GM21360 (cell line): ENCODE data around the gene FGFBP1.

Experiments
- ATAC-seq: cut with Tn5 transposase; IDR thresholded peaks from one replicate; pipeline ENCODE4 v1.9.1; 2021; ENCODE audit warnings: mild to moderate bottlenecking, moderate library complexity; ENCODE audit not compliant: unreplicated experiment

The FGFBP1 gene

DNA sequence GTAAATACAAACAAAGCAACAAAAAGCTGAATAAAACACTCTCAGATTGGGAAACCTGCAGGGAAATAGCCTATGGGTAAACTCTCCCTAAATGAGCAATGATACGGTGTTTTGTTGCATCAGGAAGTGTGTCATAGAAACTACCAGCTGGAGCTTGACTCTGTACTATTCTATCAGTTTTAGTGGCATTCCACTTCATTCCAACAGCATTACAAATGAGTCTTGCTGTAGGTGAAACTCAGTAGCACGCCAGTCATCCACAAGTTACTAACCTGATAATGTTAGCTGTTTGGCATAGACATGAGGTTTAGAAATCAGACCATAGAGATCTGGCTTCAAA lies 24.9 kb downstream of the FGFBP1 start:
- ATAC-seq, result no peak

DNA sequence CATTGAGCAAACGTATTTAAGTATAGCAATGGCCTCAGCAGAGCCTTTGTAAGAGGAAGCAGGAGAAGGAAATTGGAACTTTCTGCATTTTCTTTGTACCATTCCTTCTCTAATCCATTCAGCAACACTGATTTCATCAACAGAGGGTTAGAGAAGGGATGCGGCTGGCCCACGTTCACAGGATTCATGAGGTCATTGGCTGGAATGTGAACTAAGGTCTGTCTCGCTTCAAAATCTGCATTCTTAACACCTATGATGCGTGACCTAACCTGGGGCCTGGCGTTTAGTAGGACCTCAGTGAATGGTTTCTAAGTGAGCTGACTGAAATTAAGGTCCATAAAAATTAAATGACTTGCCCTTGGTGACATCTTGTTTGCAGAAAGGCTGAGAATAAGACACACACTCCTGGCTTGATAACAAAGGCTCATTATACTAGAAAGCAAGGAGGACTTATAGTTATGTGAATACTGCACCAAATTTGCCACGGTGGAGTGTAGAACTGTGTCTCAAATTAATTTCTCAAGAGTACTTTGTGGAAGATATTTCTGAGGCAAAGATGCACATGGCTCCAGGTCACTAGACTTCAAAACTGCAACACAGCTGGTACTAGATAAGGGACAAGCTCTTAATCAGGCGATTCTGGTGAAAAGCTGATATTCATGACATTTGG lies 25.4 kb downstream of the FGFBP1 start:
- no peak for ATAC-seq

DNA sequence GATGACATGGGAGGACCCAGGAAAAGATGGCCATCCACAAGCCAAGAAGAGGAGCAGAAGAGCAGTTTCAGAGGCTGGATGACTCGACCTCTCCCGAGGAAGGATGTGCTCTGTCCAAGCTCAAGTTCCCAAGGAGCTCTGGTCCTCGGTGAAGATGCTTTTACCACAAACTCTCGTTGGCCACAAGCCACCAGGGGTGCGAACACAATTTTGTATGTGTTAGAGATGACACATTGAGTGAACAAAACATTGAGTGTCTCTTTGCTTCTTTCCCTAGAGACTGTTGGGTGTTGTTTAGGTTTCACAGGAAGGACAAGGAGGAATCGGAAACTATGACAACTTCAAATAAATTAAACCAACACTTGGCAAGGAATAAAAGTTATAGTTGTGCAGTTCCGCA lies 26.3 kb downstream of the FGFBP1 start:
- ATAC-seq, result no peak

DNA sequence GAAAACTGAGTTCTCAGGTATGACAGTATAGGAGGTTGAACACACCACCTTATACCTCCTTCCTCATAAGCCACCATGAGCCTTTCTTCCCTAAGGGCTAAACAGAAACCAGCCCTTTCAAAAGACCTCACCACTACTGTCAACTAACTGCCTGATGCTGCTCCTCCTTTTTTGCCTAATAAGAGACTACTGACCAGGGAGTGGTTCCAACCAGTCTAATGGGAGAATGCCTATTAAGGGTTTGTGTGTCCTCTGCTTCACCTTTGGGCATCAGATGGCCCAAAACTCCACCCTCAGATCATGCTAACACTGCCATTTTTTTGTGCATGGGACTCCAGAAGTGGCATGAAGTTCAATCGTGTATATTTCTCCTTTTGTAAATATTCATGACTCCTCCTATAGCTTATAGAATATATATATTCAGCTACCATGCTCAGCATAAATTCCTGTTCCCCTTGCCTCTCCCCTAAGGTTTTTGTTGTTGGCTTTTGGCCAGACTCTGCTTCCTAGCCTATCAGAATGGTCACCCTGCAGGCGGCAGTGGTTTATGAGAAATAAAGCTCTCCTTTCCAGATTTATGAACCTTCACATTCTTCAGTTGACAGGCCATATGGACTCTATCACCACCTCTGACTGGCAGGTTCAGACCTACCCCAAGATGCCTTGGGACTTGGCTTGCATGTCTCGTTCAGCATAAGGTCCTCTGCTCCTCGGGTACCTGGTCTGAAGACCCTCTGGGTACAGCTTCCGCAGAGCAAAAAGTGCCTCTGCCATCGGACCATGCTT lies 28.2 kb downstream of the FGFBP1 start:
- no peak for ATAC-seq

DNA sequence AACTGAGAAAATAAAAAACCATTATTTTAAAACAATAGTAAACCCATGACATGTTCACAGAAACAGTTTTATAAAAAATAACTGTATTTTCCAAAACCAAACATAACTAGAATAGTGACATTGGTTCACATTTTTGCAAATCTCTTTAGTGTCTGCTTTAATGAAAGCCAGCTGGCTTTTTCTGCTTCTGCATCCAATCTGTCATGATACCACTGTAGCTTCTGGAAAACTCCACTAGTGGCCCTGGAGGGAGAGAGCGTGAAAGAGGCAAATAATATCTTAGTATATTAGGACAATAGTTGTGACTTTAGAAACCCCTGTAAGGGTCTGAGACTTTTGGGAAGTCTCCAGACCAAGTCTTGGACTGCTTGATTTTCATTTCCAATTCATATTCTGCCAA lies 31.1 kb downstream of the FGFBP1 start:
- no peak for ATAC-seq

DNA sequence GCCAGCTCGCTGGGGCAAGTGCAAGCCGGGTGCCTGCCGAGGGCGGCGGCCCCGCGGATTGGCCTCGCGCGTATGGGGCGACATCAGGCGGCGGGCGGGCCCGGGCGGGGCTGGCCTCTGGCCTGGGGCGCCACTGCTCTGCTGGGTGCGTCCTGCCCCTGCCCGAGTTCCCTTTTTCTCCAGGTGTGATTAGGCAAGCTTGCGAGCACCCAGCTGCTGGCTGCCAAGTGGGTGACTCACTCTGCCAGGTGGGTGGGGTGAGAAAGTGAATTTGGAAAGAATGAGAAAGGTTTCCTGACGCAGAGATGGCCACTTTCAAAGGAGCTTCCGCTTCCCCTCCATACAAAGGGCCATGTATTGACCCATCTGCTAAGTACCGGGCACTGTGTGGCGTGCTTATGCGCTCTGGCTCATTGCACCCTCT lies 32.5 kb downstream of the FGFBP1 start:
- no peak for ATAC-seq

DNA sequence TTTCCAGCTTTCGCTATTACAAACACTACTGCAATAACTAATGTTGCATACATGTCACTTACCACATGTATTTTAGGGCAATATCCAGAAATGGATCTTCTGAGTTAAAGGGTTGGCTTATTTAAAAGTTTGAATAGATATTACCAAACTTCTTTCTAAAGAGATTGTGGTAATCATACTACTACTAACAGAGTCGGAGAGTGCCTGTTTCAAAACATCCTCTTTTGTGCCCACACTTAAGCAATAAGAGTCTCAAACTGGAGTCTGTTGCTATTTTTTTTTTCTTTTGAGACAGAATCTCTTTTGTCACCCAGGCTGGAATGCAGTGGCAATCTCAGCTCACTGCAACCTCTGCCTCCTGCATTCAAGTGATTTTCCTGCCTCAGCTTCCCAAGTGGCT lies 35.8 kb downstream of the FGFBP1 start:
- ATAC-seq, result no peak

DNA sequence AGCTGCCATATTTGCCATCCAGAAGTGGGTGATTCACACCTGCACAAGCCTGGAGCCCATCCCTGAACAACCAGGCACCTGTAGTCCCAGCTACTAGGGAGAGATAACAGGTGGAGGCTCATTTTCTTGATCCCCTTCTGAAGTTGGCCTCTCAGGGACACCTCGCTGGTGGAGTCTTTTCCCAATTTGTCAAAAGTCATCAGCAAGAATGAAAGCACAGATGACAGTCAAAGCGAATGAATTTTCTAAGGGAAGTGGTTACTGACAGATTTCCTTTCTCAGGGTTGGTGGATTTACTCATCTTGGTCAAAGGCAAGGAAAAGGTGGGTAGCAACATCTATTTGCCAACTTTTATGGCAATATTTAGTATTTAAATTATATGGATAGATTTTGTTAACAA lies 36.5 kb downstream of the FGFBP1 start:
- no peak for ATAC-seq

DNA sequence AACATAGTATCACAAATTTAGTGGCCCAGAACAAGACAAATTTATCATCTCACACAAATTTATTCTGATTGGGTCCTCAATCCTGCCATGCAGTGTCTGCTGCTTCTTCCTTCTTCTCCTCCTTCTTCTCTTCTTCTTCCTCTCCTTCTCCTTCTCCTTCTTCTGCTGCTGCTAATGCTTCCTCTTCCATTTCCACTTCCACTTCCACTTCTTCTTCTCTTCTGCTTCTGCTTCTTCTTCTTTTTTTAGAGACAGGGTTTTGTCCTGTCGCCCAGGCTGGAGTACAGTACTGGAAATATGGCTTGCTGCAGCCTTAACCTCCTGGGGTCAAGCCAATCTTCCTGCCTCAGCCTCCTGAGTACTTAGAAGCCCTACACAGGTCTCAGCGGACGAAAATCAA lies 37.5 kb downstream of the FGFBP1 start:
- no peak for ATAC-seq

DNA sequence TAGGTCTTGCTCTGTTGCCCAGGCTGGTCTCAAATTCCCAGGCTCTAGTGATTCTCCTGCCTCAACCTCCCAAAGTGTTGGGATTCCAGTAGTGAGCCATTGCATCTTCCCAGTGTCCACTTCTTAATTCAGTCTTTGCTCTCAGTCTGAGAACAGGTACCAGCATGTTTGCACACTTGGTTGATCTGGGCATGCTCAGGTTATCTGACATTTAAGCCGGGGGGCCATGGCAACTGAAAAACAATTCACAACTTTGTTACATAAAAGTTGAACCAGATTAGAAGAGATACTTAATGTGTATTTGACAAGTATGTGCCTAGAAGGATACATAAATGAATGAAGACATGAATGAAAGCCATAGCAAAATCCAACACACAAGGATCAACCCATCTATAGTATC lies 39.0 kb downstream of the FGFBP1 start:
- ATAC-seq, result no peak

DNA sequence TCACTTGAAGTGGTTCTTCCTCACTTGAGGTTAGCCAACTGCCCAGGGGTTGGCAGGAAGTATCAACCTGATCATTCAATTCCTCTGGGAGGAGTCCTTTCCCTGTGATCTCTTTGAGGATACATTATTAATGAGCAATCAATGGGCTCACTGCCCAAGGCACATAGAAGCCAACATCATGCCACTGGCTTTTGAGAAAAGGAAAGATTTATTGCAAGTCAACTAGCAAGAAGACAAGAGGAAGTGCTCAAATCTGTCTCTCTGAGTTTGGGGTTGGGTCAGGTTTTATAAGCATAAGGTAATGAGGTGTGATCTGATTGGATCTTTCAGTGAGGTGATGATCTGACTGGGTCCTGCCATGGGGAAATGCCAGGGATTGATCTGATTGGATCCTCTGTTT lies 39.6 kb downstream of the FGFBP1 start:
- no peak for ATAC-seq

DNA sequence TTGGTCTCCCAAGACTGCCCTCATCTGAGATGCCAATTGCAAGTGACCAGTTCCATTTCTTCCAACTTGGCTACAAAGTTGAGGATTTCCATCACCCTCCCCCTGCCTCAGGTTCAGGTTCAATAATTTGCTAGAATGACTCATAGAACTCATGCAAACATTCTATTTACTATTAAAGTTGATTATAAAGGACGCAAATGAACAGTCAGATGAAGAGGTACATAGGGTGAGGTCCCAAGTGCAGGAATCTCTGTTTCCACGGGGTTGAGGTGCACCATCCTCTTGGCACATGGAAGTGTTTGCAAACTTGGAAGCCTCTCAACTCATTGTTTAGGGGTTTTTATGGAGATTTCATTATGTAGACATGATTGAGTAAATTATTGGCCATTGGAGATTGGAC lies 41.0 kb downstream of the FGFBP1 start:
- ATAC-seq, result no peak

DNA sequence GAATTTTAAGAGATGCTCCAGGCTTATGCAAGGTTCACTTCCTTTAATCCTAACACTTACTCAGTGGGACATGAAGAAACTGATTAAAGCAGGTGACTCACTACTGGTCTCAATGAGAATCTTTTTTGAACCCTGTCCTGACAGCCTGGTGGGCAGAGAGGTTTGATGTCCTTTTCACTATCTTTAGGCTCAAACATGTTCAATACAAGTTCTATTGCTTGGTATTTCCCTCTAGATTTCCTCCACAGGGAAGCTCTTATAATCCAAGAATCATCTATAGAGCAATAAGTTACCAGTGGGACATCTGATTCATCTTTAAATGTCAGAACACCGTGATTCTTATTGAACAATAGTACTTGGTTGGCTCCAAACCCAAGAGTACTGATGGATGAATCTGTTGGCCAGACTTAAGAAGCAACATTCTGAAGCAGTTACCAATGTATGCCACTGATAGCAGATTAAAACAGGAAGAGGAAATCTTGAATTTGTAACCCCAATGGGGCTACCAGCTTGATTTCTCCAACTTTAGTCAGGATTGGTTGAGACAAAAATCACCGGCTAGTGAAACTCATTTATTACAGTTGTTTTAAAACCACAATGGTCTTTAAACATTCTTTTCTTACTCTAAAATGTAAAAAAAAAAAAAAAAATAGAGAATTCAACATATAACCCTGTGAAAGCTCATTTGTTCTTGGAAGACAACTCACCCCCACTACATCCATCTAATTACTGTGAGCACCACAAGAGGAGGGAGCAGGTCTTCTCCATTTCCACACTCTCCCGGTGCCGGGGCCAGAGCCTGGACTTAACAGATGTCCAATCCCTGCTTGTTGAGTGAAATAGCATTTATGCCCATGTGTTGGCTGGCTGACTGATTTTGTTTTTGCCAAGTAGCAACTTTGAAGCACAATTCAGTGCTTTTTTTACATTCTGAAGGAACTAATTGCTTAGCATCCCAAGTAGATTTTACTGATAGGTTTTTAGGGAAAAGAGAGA lies 43.3 kb downstream of the FGFBP1 start:
- no peak for ATAC-seq

DNA sequence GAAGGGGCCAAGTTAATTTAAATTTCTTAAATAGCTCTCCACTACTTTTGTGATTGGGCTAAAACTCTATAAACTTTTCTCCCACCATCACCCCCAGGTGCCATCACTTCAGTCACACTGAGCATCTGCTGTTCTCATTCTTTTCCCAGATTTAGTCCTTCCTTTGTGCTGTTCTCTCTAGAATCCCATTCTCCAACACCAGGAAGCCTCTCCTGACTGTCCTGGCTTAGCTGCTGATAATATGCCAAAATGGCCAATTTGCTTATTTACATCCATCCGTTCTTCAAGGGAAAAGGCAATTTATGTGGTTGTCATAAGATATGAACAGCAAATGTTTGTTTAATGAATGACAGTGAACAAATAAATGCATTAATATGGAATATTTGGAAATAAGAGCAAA lies 44.1 kb downstream of the FGFBP1 start:
- ATAC-seq, result no peak

DNA sequence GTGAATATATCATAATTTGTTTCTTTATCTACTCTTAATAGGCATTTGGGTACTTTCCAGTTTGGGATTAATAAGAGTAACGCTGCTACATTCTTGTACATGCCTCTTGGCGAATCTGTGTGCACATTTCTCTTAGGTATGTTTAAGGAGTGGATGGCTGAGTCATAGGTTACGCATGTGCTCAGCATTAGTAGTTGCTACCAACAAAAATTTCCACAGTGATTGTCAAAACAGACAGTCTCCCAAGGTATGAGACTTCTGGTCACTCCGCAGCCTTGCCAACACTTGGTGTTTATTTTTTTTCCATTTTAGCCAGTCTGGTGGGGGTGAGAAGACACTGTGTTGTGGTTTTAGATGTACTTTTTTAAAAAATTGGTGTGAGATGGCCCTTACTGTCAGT lies 44.6 kb downstream of the FGFBP1 start:
- ATAC-seq, result no peak

DNA sequence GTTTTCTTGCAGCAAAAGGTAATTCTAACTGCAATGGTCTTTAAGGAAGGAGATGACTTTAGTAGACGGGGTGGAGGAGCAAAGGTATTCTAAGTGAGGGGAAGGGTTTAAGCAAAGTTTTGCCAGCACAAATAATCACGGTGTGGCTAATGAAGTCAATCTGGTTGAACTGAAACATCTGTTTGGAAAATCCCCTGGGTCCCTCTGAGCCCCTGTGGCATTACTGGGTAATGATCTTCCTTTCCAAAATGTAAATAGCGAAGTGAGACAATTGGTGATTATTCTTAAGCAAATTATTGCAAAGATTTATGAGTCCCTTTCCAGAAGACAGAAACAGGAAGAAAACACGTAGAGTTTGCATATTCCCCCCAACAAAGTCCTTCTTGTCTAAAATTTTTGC lies 47.2 kb downstream of the FGFBP1 start:
- no peak for ATAC-seq

DNA sequence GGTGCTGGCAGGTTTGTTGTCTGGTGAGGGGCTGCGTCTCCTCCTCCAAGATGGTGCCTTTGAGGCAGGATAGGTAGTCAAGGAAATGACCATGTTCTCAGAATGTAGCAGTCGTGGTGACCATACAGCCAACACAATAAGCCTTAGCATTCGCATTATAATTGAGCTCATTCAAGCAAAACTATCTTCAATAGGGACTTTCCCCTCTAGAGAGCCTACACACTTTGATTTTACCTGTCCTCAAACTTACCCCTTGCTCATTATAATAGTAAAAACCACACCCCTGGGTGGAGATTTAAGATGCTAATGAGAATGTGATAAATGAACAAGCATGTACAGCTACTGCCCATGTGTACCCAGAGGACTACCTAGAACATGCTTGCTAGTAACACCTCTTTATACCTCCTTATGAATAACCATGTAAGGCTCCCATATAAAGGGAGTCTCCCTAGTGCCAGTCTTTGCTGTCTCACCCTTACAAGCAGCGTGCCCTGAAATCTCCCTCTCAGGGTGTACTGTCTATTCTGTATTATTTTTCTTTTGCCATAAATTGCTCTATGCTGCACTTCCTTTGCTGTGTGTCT lies 48.2 kb downstream of the FGFBP1 start:
- no peak for ATAC-seq

DNA sequence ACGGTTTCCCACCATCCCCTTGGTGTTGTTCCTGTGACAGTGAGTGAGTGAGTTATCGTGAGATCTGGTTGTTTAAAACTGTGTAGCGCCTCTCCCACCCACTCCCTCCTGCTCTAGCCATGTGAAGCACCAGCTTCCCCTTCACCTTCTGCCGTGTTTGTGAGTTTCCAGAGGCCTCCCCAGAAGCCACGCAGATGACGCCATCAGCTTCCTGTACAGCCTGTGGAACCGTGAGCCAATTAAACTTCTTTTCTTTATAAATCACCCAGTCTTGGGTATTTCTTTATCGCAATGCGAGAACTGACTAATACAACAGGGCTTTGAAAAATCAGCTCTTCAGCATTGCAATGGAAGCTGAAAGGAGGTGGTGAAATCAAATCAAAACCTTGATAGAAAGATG lies 50.0 kb downstream of the FGFBP1 start:
- no peak for ATAC-seq
